ENCODE measurements around the gene ACTBL2.

Gene ACTBL2

GRCh38 chr5:57517250-57517649 lies 34.6 kb upstream of the ACTBL2 start:
- no peaks in the 10 kb centered on the region for H4K20me1 ChIP-seq (ENCODE audit: low read depth, low read length)
- no peaks in the 10 kb centered on the region for H3K9me3 ChIP-seq (ENCODE audit: insufficient read depth, low read length)
- H3K79me2 ChIP-seq (ENCODE audit: insufficient read depth, low read length) = no peaks in the 10 kb centered on the region
- no peaks in the 10 kb centered on the region for H3K9me2 ChIP-seq (replicated peaks; ENCODE audit: insufficient read depth, low read length)
- no peak overlapping the region for H3K27ac ChIP-seq (ENCODE audit: low read depth, low read length)
- no peak overlapping the region for H3K9ac ChIP-seq (ENCODE audit: low read length)
- no peak overlapping the region for H3K4me3 ChIP-seq (ENCODE audit: insufficient read depth, low read length, poor library complexity, severe bottlenecking)
- H3K36me3 ChIP-seq (ENCODE audit: low read length) = no peaks in the 10 kb centered on the region
- TF ChIP-seq EZH2phosphoT487 (conservative IDR thresholded peaks at IDR 0.05; ENCODE audit: low read length) = no peak
- TF ChIP-seq, protein P1, sequence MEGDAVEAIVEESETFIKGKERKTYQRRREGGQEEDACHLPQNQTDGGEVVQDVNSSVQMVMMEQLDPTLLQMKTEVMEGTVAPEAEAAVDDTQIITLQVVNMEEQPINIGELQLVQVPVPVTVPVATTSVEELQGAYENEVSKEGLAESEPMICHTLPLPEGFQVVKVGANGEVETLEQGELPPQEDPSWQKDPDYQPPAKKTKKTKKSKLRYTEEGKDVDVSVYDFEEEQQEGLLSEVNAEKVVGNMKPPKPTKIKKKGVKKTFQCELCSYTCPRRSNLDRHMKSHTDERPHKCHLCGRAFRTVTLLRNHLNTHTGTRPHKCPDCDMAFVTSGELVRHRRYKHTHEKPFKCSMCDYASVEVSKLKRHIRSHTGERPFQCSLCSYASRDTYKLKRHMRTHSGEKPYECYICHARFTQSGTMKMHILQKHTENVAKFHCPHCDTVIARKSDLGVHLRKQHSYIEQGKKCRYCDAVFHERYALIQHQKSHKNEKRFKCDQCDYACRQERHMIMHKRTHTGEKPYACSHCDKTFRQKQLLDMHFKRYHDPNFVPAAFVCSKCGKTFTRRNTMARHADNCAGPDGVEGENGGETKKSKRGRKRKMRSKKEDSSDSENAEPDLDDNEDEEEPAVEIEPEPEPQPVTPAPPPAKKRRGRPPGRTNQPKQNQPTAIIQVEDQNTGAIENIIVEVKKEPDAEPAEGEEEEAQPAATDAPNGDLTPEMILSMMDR (IDR thresholded peaks at IDR 0.05; ENCODE audit: insufficient read depth, low read length, poor library complexity, severe bottlenecking) = no peak
- no peaks in the 10 kb centered on the region for H3F3A ChIP-seq (ENCODE audit: insufficient read depth)
- H3K27me3 ChIP-seq (ENCODE audit: low read length) = no peaks in the 10 kb centered on the region
- no peak overlapping the region for H3K4me2 ChIP-seq (ENCODE audit: low read depth, low read length, poor library complexity, severe bottlenecking)
- H2AFZ ChIP-seq (ENCODE audit: low read depth, low read length, severe bottlenecking) = no peak overlapping the region

DNA sequence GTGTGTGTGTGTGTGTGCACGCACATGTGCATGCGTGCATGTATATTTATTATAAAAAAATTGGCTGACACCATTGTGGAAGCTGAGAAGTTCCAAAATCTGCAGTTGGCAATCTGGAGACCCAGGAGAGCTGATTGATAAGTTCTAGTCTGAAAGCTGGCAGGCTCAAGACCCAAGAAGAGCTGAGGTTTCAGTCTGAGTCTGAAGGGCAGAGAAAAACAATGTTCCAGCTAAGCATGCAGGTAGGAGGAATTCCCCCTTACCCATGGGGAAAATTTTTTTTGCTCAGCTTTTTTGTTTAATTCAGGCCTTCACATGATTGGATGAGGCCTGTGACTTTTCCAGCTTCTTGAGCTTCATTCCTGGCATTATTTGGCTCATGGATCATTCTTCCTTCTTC lies 31.2 kb upstream of the ACTBL2 start:
- no peaks in the 10 kb centered on the region for H3K9me2 ChIP-seq (replicated peaks; ENCODE audit: insufficient read depth, low read length)
- no peaks in the 10 kb centered on the region for H4K20me1 ChIP-seq (ENCODE audit: low read depth, low read length)
- H3K4me3 ChIP-seq (ENCODE audit: insufficient read depth, low read length, poor library complexity, severe bottlenecking) = no peak overlapping the region
- H3K9me3 ChIP-seq (ENCODE audit: insufficient read depth, low read length) = no peaks in the 10 kb centered on the region
- no peak overlapping the region for H3K9ac ChIP-seq (ENCODE audit: low read length)
- H3K36me3 ChIP-seq (ENCODE audit: low read length) = no peaks in the 10 kb centered on the region
- H3K27me3 ChIP-seq (ENCODE audit: low read length) = no peaks in the 10 kb centered on the region
- no peak overlapping the region for H3K27ac ChIP-seq (ENCODE audit: low read depth, low read length)
- H3K4me2 ChIP-seq (ENCODE audit: low read depth, low read length, poor library complexity, severe bottlenecking) = no peak overlapping the region
- H3K79me2 ChIP-seq (ENCODE audit: insufficient read depth, low read length) = no peaks in the 10 kb centered on the region
- H3F3A ChIP-seq (ENCODE audit: insufficient read depth) = no peaks in the 10 kb centered on the region
- H2AFZ ChIP-seq (ENCODE audit: low read depth, low read length, severe bottlenecking) = no peak overlapping the region
- TF ChIP-seq, protein P1 (IDR thresholded peaks at IDR 0.05; ENCODE audit: insufficient read depth, low read length, poor library complexity, severe bottlenecking) = no peak
- TF ChIP-seq EZH2phosphoT487 (conservative IDR thresholded peaks at IDR 0.05; ENCODE audit: low read length) = no peak

- Histone ChIP-seq H3K4me3 (ENCODE audit: insufficient read depth, low read length, poor library complexity, severe bottlenecking) (no peak overlapping the region), H3K9ac (ENCODE audit: low read length) (no peak overlapping the region), H4K20me1 (ENCODE audit: low read depth, low read length) (no peaks in the 10 kb centered on the region), H3K9me3 (ENCODE audit: insufficient read depth, low read length) (no peaks in the 10 kb centered on the region), H3K79me2 (ENCODE audit: insufficient read depth, low read length) (no peaks in the 10 kb centered on the region), H3F3A (ENCODE audit: insufficient read depth) (no peaks in the 10 kb centered on the region), H3K4me2 (ENCODE audit: low read depth, low read length, poor library complexity, severe bottlenecking) (no peak overlapping the region), H2AFZ (ENCODE audit: low read depth, low read length, severe bottlenecking) (no peak overlapping the region), H3K9me2 (replicated peaks; ENCODE audit: insufficient read depth, low read length) (no peaks in the 10 kb centered on the region), H3K27ac (ENCODE audit: low read depth, low read length) (no peak overlapping the region), H3K36me3 (ENCODE audit: low read length) (no peaks in the 10 kb centered on the region), H3K27me3 (ENCODE audit: low read length) (no peaks in the 10 kb centered on the region)
- TF ChIP-seq, protein P1 (IDR thresholded peaks at IDR 0.05; ENCODE audit: insufficient read depth, low read length, poor library complexity, severe bottlenecking) = no peak
- TF ChIP-seq EZH2phosphoT487 (conservative IDR thresholded peaks at IDR 0.05; ENCODE audit: low read length) = no peak
Measured at GRCh38 chr5:57511321-57511720, 28.7 kb upstream of the ACTBL2 start.
